ENCODE results near the gene PKIG. TPM values are rescaled to one million over a fixed set of nuclear protein-coding genes. Genes with fewer than 3 reads are reported as not detected.

Gene PKIG
- total RNA-seq, 1 experiment from 2014 or later, result 19.2 TPM

DNA sequence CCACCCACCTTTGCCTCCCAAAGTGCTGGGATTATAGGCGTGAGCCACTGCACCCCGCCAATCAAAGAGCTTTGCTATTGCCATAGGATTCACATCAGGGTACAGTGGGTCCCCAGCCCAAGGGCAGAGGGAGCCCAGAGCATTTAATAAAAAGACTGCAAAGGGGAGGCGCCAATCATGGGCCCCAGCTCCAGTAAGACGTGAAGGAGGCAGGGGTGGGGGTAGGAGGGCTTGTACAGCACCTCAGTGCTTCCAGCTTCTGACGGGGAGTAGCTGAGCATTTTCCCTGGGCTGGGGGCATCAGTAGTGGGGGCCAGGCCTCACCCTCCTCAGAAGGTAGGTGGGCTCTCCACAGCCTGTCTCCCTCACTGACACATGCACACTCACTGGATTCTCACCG is 67.6 kb downstream of the PKIG start:
- H3K4me3 Mint-ChIP-seq (ENCODE audit: unreplicated experiment), result no peak overlapping the region
- ChIA-PET POLR2A (interaction anchor here (0.7 to 2.6 kb wide), 3 partner anchors 33 to 384 kb away, joined by 3 to 11 read pairs (median 3); partner anchors contain the start of gene TTPAL), CTCF (interaction anchor here (0.6 to 3.3 kb wide), 8 partner anchors 12 to 460 kb away, joined by 3 to 17 read pairs (median 3); no protein-coding TSS in a partner anchor)
- intact Hi-C loops (cut with micrococcal nuclease), result no loop called here
- H3K27ac Mint-ChIP-seq (ENCODE audit: low read depth, unreplicated experiment), result no peak overlapping the region
- TF ChIP-seq, protein P1, sequence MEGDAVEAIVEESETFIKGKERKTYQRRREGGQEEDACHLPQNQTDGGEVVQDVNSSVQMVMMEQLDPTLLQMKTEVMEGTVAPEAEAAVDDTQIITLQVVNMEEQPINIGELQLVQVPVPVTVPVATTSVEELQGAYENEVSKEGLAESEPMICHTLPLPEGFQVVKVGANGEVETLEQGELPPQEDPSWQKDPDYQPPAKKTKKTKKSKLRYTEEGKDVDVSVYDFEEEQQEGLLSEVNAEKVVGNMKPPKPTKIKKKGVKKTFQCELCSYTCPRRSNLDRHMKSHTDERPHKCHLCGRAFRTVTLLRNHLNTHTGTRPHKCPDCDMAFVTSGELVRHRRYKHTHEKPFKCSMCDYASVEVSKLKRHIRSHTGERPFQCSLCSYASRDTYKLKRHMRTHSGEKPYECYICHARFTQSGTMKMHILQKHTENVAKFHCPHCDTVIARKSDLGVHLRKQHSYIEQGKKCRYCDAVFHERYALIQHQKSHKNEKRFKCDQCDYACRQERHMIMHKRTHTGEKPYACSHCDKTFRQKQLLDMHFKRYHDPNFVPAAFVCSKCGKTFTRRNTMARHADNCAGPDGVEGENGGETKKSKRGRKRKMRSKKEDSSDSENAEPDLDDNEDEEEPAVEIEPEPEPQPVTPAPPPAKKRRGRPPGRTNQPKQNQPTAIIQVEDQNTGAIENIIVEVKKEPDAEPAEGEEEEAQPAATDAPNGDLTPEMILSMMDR (IDR thresholded peaks at IDR 0.05; ENCODE audit: unreplicated experiment), result no peak
- H3K9me3 Mint-ChIP-seq (ENCODE audit: unreplicated experiment), result no peaks in the 10 kb centered on the region
- H3K36me3 Mint-ChIP-seq (ENCODE audit: insufficient read depth, unreplicated experiment), result no peaks in the 10 kb centered on the region
- H3K4me1 Mint-ChIP-seq (ENCODE audit: insufficient read depth, unreplicated experiment), result peaks cover 6% of the 10 kb centered on the region
- H3K27me3 Mint-ChIP-seq (ENCODE audit: insufficient read depth, unreplicated experiment), result no peaks in the 10 kb centered on the region
- no peak for DNase-seq (ENCODE audit: unreplicated experiment)
- BruUV-seq (replicated peaks), result no TSS peak

DNA sequence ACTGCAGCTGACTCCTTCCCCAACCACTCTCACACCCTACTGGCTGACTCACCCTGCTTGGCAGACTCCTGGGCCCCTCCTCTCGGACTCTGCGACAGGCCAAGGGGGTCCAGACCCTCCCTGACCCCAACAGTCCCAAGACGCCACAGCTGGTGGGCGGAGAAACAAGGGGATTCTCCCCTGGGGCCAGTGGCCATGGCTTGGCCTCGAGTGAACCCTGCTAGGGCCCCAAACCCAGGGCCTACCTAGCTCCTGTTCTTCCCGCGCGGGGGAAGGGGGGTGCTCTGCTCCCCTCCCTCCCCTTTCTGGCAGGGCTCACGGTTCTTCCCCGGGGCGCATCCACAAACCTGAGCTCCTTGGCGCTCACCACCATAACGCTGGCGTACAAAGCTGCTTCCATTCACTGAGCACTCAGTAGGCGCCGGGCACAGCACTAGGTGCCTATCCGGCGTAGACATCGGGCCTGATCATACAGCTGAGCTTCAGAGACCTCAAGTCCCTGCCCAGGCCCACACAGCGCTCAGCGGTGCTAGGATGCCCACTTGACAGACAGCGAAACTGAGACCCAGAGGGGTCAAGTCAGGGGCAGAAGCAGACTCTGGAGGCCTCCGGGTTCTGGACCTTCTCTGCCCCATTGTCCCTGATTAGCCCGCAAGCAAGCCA is 68.5 kb downstream of the PKIG start:
- H3K9me3 Mint-ChIP-seq (ENCODE audit: unreplicated experiment), result no peaks in the 10 kb centered on the region
- H3K4me1 Mint-ChIP-seq (ENCODE audit: insufficient read depth, unreplicated experiment), result peaks cover 6% of the 10 kb centered on the region
- peak overlapping the region; percentile 78 for H3K4me3 Mint-ChIP-seq (ENCODE audit: unreplicated experiment)
- no peaks in the 10 kb centered on the region for H3K27me3 Mint-ChIP-seq (ENCODE audit: insufficient read depth, unreplicated experiment)
- TF ChIP-seq, protein P1 (IDR thresholded peaks at IDR 0.05; ENCODE audit: unreplicated experiment), result no peak
- peak; percentile 34 for DNase-seq (ENCODE audit: unreplicated experiment)
- CTCF ChIA-PET, result interaction anchor here (0.6 to 3.3 kb wide), 6 partner anchors 11 to 696 kb away, joined by 3 to 17 read pairs (median 3); no protein-coding TSS in a partner anchor
- H3K27ac Mint-ChIP-seq (ENCODE audit: low read depth, unreplicated experiment), result no peak overlapping the region
- intact Hi-C loops (cut with micrococcal nuclease), result no loop called here
- H3K36me3 Mint-ChIP-seq (ENCODE audit: insufficient read depth, unreplicated experiment), result no peaks in the 10 kb centered on the region
- BruUV-seq (replicated peaks), result TSS peak; percentile 18
- POLR2A ChIA-PET, result interaction anchor here (0.5 to 2.6 kb wide), 6 partner anchors 8 to 383 kb away, joined by 3 to 28 read pairs (median 5); partner anchors contain the start of genes SERINC3 and TTPAL

DNA sequence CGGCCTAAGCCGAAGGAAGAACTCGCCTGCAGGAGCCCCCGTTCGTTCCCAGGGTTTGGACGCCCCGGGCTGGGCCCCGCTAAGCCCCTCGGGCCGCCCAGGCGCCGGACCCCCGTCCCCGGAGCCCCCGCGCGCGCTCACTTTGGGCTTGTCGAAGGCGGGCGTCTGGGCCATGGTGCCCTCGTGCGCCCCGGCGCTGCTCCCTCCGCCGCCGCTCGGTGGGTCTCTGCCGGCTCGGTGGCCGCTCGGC is 69.0 kb downstream of the PKIG start:
- no peak overlapping the region for H3K27ac Mint-ChIP-seq (ENCODE audit: low read depth, unreplicated experiment)
- ChIA-PET POLR2A (interaction anchor here (0.6 to 2.6 kb wide), 7 partner anchors 8 to 295 kb away, joined by 3 to 28 read pairs (median 5); partner anchors contain the start of gene SERINC3), CTCF (interaction anchor here (0.6 to 3.3 kb wide), 5 partner anchors 8 to 695 kb away, joined by 3 to 17 read pairs (median 3); no protein-coding TSS in a partner anchor)
- no peaks in the 10 kb centered on the region for H3K27me3 Mint-ChIP-seq (ENCODE audit: insufficient read depth, unreplicated experiment)
- no TSS peak for BruUV-seq (replicated peaks)
- TF ChIP-seq, protein P1 (IDR thresholded peaks at IDR 0.05; ENCODE audit: unreplicated experiment), result no peak
- no peak for DNase-seq (ENCODE audit: unreplicated experiment)
- H3K4me1 Mint-ChIP-seq (ENCODE audit: insufficient read depth, unreplicated experiment), result peaks cover 6% of the 10 kb centered on the region
- H3K9me3 Mint-ChIP-seq (ENCODE audit: unreplicated experiment), result no peaks in the 10 kb centered on the region
- intact Hi-C loops (cut with micrococcal nuclease), result no loop called here
- peak overlapping the region; percentile 78 for H3K4me3 Mint-ChIP-seq (ENCODE audit: unreplicated experiment)
- H3K36me3 Mint-ChIP-seq (ENCODE audit: insufficient read depth, unreplicated experiment), result no peaks in the 10 kb centered on the region

DNA sequence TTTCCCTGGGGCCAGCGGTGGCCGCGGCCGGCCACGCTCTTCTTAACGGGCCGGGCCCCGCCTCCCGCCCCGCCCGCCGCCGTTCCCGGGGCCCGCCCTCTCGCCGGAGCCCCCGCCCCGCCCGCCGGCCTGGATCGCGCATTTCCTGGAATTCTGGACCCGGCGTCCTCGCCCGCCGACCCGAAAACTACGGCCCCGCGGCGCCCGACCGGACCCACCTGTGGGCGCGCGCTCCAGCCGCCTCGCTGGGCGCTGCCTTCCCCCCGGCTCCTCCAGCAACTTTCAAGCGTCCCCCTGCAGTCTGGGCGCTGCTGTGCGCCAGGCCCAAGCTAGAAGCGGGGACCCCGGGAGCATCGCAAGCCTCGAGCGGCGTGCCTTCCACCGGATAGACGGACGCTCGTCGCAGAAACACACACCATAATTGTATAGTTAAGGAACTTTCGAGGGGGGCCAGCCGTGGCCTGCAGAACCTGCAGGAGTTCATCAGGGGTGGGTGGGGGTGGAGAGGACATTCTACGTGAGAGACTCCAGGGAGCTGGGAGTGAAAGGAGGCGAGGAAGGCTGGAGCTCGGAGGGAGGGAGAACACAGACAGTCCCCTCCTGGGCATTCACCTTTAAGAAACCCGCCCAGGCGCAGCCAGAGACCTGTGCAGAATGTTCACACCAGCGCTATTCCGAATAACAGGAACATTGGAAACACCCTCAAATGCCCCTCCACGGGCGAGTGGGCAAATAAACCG is 69.5 kb downstream of the PKIG start, which contains the start of gene ADA:
ADA (minus strand) TSS at position 16 of the 740 bp plus-strand sequence. CDS start 92 bp downstream, outside the sequence.
- TF ChIP-seq, protein P1 (IDR thresholded peaks at IDR 0.05; ENCODE audit: unreplicated experiment), result no peak
- Mint-ChIP-seq H3K36me3 (ENCODE audit: insufficient read depth, unreplicated experiment) (no peaks in the 10 kb centered on the region), H3K27me3 (ENCODE audit: insufficient read depth, unreplicated experiment) (no peaks in the 10 kb centered on the region), H3K4me3 (ENCODE audit: unreplicated experiment) (peak within 1 kb of the TSS; percentile 78), H3K4me1 (ENCODE audit: insufficient read depth, unreplicated experiment) (peaks cover 6% of the 10 kb centered on the region), H3K9me3 (ENCODE audit: unreplicated experiment) (no peaks in the 10 kb centered on the region), H3K27ac (ENCODE audit: low read depth, unreplicated experiment) (peak within 1 kb of the TSS; percentile 63)
- CTCF ChIA-PET, result interaction anchor here (0.8 to 3.3 kb wide), 5 partner anchors 8 to 123 kb away, joined by 3 to 17 read pairs (median 3); no protein-coding TSS in a partner anchor
- peak; percentile 65 for DNase-seq (ENCODE audit: unreplicated experiment)
- POLR2A ChIA-PET, result interaction anchor here (0.6 to 2.6 kb wide), 13 partner anchors 8 to 356 kb away, joined by 3 to 28 read pairs (median 3); partner anchors contain the start of gene SERINC3
- no TSS peak for BruUV-seq (replicated peaks)
- intact Hi-C loops (cut with micrococcal nuclease), result no loop called here

All from MCF 10A (cell line).